ENCODE data around the gene PITX1.

DNA sequence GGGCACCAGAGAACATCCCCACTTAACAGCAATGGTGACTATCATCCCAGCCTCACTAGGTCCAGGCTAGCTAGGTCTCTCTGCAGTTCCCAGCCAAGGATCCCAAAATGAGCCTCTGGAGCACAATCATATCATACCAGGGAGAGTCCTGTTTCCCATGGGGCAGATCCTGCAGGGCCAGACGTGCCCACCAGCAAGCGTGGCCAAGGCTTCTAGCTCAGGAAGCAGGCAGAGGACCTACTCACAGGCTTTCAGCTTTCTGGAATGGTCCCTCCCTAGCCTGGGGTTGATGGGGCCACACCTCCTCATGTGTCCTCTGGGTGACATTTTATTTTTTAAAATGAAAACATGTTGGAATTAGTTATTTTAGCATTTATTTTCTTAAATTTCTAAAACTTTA, 45.7 kb upstream of the PITX1 start:
- TF ChIP-seq POLR2AphosphoS5 (IDR thresholded peaks at IDR 0.05; ENCODE audit: borderline replicate concordance, low read depth, low read length) = no peak
- TF ChIP-seq EZH2 (IDR thresholded peaks at IDR 0.05) = no peak
- TF ChIP-seq FOXP2 (optimal IDR thresholded peaks at IDR 0.05; ENCODE audit: control extremely low read depth, extremely low read length, insufficient read depth) = no peak

Measured in SK-N-MC (cell line).